Glomerular endothelial cell (primary cell): ENCODE data around the gene AARS1. TPM values are rescaled to one million over a fixed set of nuclear protein-coding genes. Genes with fewer than 3 reads are reported as not detected.
"Not testable (repeated sequence)": the region's sequence is repeated elsewhere in the genome, so short reads cannot be mapped to it uniquely, and the experiment has no call there.

Source experiments
- DNase-seq: peaks from one replicate; pipeline ENCODE4 v3.0.0-alpha.2; 2011; ENCODE audit warnings: low read depth, low spot score; ENCODE audit errors: extremely low read depth
- total RNA-seq: library from RNA; depleted of rRNA; stranded (reverse); fragments of >200 nt; gene quantifications from 2 replicates; pipeline ENCODE4 v1.2.3, GENCODE V29; 2015

AARS1 gene
- total RNA-seq, 1 donor from 2014 or later, result 119 TPM

GRCh38 chr16:70276392-70276791 lies 12.9 kb downstream of the AARS1 start:
- no peak for DNase-seq

DNA sequence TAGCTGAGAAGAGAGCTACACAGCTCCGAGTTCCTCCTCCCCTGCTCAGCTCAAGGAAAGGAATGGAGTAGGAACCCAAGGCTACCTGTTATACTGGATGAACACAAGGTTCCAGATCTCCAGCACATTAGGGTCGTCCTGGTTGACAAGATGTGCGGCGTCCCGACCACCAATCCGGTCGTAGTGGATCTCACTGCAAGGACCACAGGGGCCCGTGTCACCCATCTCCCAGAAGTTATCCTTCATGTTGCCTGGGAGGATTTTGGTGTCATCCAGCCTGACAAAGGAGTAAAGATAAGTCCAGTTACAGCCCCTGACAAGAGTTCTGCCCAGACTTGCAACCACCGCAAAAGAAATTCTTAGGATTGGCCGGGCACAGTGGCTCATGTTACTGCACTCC lies 17.6 kb downstream of the AARS1 start:
- DNase-seq, result no peak

- DNase-seq, result no peak
These were observed 19.1 kb downstream of the AARS1 start for GRCh38 chr16:70270176-70270575.

DNA sequence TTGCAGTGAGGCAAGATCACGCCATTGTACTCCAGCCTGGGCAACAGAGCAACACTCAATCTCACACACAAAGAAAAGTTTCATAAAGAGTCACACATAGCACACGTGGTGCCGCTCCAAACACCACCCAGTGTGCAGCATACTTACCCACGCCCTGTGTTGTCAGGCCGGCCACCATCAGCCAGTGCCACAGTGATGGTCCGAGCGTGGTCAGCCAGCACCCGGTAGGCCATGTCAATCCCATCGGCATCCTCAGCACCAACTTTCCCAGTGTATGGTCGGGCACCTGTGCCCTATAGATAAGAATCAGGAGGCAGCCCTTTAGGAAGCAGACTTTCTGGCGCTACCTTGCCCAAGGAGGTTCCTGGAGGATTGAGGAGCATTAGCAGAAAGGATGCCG lies 19.8 kb downstream of the AARS1 start:
- DNase-seq, result no peak

GRCh38 chr16:70267922-70268321 lies 21.4 kb downstream of the AARS1 start:
- not testable (repeated sequence) for DNase-seq

- peak; percentile 18 for DNase-seq
These were observed 21.8 kb downstream of the AARS1 start for GRCh38 chr16:70267516-70267915.

DNA sequence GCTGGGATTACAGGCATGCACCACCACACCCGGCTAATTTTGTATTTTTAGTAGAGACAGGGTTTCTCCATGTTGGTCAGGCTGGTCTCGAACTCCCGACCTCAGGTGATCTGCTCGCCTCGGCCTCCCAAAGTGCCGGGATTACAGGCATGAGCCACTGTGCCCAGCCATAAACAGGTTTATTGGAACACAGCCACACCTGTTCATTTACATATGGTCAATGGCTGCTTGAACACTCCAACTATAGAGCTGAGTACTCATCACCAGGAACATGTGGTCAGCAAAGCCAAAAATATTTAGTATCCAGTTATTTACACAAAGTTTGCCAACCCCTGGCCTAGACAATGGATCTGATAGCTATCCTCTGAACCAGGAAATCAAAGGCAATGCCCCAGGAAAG lies 29.4 kb downstream of the AARS1 start:
- DNase-seq, result not testable (repeated sequence)

- no peak for DNase-seq
These were observed 30.4 kb downstream of the AARS1 start for GRCh38 chr16:70258946-70259345.

DNA sequence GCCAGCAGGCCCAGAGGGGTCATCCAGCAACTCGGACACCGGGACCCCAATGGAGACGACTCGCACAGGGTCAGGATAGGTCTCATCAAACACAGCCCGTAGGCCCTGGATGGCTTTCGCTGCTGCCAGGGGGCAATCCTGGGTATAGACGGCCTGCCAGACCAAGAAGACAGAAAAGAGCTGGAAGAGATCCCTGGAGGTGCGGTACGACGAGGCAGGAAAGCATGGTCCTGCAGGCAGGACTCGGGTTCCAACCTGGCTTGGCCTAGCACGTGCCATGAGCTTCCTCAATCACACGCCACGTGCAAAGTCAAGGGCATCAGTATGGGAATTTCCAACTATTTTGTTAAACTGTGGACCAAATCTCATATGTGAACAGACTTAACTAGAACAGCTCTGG lies 31.2 kb downstream of the AARS1 start:
- no peak for DNase-seq

GRCh38 chr16:70257391-70257790 lies 31.9 kb downstream of the AARS1 start:
- DNase-seq, result no peak

DNA sequence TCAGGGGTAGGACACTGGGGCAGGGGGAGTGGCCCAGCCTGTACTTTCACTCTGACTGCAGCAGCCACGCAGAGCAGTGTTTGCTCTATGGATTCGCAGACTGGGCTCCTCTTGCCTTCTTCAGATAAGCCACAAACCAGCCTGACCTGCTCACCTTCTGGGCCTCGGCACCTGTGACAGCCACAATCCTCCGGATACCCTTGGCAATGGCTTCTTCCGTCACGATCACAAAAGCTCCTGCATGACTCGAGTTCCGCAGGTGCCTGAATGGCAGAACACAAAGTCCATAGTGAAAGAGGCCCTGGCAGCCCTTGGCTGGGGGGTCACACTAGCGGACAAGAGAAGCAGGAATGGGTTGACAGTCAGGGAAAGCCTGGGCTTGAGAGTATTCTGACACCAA lies 33.7 kb downstream of the AARS1 start:
- no peak for DNase-seq

DNA sequence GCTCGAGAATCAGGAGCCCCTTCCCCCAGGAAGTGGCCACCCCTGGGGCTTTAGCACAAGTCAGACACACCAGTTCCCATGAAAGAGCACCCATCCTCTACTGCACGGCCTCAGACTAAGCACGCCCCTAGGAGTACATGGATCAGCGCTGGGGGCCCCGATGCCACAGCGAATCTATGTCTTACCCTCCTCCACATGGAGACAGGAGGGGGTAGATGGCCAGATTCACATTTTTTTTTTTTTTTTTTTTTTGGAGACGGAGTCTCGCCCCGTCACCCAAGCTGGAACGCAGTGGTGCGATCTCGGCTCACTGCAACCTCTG lies 34.4 kb downstream of the AARS1 start:
- no peak for DNase-seq

GRCh38 chr16:70254180-70254964 lies 34.9 kb downstream of the AARS1 start:
- no peak for DNase-seq

DNA sequence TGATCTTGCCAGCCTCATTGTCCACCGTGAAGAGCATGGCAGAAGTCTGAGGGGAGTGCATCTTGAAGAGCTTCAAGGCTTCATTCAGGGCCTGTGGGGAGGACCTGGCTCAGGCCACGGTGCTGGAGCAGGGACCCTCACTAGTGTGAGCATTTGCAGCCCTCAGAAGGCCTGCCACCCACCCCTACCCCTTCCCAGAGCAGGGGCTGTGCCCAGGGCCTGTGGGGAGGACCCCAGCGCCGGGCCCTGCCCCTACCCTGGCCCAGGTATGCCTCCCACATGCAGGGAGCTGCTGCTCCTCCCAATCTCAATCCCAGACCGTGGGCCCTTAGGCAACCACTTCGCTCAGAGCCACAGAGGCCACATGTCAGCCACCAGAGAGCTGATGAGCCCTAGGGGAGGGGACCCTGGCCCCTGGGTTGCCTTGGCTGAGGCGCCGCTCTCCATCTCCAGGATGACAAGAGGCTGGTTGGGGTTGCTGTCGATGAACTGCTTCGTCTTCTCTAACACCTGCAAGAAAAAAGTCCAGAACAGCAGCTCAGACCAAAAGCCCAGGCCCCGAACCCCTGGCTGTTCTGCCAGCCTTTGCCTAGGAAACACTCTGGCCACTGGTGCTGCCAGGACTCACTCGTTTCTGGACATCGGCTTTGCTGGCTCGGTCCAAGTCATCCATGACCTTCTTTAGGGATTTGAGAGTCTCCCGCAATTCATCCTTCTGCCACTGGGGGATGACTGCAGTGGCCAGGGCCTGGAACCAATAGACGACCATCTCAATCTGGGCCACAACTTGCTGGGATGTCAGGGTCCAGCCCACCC lies 35.8 kb downstream of the AARS1 start:
- DNase-seq, result no peak

DNA sequence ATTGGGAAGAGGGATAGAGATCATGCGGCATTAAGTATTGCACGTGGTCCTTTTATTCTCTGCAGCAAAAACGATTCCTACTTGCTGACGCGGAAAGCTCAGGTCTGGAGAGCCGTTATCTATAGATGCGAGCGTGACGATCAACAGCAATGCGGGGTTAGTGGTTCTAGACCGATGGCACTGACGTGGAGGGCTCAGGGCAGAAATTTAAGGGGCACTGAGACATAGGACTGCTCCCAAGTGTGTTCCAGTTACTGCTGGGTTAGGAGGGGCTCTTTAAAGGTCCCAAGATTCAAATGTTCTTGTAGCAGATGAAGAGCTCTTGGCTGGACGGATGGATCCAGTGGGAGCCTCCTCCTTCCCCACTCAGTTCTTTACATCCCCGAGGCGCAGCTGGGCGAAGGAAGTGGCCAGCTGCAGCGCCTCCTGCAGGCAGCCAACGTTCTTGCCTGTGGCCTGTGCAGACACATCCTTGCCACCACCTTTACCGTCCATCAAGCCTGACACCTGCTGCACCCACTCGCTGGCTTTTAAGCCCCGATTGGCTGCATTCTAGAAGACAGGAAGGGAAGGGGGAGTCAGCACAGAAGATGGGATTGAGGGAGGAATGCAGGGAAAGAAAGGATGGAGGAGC lies 36.8 kb downstream of the AARS1 start:
- no peak for DNase-seq

GRCh38 chr16:70251629-70252354 lies 37.5 kb downstream of the AARS1 start, which contains the start of gene EXOSC6:
TSS of gene EXOSC6 (minus strand) at chr16:70251940. CDS start at chr16:70251900, 40 bp downstream.
- DNase-seq, result peak; percentile 57

- DNase-seq, result no peak
These were observed 38.3 kb downstream of the AARS1 start for GRCh38 chr16:70250748-70251628.

DNA sequence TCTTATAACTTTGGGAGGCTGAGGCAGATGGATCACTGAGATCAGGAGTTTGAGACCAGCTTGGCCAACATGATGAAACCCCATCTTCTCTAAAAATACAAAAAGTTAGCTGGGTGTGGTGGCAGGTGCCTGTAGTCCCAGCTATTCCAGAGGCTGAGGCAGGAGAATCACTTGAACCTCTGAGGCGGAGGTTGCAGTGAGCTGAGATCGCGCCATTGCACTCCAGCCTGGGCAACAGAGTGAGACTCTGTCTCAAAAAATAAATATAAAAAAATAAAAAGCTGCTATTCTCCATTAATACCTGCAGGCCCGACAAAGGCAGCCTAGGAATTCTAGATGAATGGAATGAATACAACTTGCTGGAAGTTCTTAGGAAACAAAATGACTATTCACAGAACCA lies 39.6 kb downstream of the AARS1 start:
- not testable (repeated sequence) for DNase-seq

GRCh38 chr16:70238773-70239172 lies 50.5 kb downstream of the AARS1 start:
- DNase-seq, result not testable (repeated sequence)

DNA sequence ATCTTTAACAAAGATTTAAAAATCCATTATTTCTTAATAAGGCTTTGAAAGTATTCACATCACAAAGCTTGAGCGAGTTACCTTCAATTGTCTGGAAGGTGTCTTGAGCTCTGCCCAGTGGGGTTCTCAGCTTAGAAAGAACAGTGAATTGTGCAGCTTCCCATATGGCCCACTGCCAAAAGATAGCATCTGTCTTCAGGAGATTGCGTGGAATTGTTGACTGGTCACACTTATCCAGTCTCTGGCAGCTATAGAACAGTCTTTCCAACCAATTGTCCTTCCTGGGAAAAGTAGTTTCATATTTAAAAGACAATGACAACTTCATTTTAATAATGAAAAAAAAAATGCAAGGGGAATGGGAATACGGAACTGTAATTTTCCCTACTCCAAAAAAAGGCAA lies 57.5 kb downstream of the AARS1 start:
- peak; percentile 66 for DNase-seq
